K562 (cell line): ENCODE measurements around the gene UMAD1. TPM values are rescaled to one million over a fixed set of nuclear protein-coding genes. Genes with fewer than 3 reads are reported as not detected.

Experiments
- ATAC-seq: fragments of 200-7000 bp; cut with Tn5 transposase; 3 replicates; pipeline ENCODE4 v1.9.1; 2020; ENCODE audit warnings: moderate library complexity
- BruUV-seq: library from RNA; stranded (reverse); fragments of 400-500 nt; replicated peaks from 2 replicates; lab custom pipeline; 2021; lab: Mats Ljungman, UMichigan
- CTCF ChIA-PET: fragments of 300-600 bp; formaldehyde crosslinking; extraction: SDS; loops from one replicate; lab custom pipeline; 2021; ENCODE audit warnings: low intra/inter-chr PET ratio; lab: Yijun Ruan, JAX
- POLR2A ChIA-PET: fragments of 300-600, 350-650 bp; sonication (Branson Sonifier 250); formaldehyde crosslinking; extraction: SDS; loops from one replicate; lab custom pipeline; 2021; ENCODE audit warnings: antibody characterized with exemption, inconsistent platforms; lab: Yijun Ruan, JAX
- DNase-seq, 4 experiments: peaks; one replicate each; pipeline versions ENCODE4 v3.0.0 to v3.0.0-alpha.2; 2011 to 2018; ENCODE audit warnings: low spot score in 3 of 4, mixed read lengths in 3 of 4; ENCODE audit errors: extremely low read depth in 1 of 4
- FAIRE-seq: peaks from 2 replicates; lab custom pipeline; 2011; peaks lifted over from hg19 to GRCh38; lab: Jason Lieb, UNC
- H2AFZ ChIP-seq: 2 replicates; pipeline ENCODE4 v1.6.0; 2011; ENCODE audit warnings: low read depth, low read length, control low read depth, inconsistent platforms
- H3K27ac ChIP-seq: fragments of 200-600 bp; 3 replicates; pipeline ENCODE4 v1.8.0; 2011; ENCODE audit warnings: low read depth, mild to moderate bottlenecking, control low read depth, inconsistent platforms, low read length, moderate library complexity, mixed read lengths; ENCODE audit errors: extremely low read depth
- H3K27me3 ChIP-seq, 2 experiments: fragments of 300-600 bp in 1 of 2; 2 replicates in 1 of 2; 3 replicates in 1 of 2; pipeline versions ENCODE4 v1.6.0 to v1.8.0; 2011; ENCODE audit warnings: inconsistent platforms in 2 of 2, low read length in 2 of 2, mild to moderate bottlenecking in 1 of 2, mixed read lengths in 1 of 2, moderate library complexity in 1 of 2; ENCODE audit not compliant: control insufficient read depth in 2 of 2, insufficient read depth in 2 of 2
- H3K36me3 ChIP-seq: fragments of 300-600 bp; 3 replicates; pipeline ENCODE4 v1.8.0; 2011; ENCODE audit warnings: mild to moderate bottlenecking, low read length, inconsistent platforms; ENCODE audit not compliant: control insufficient read depth, insufficient read depth
- H3K4me1 ChIP-seq, 2 experiments: fragments of 200-600 bp in 1 of 2; replicated peaks in 1 of 2; 2 replicates in 1 of 2; 3 replicates in 1 of 2; pipeline versions ENCODE4 v1.5.1 to v1.8.0; 2011; ENCODE audit warnings: inconsistent platforms in 2 of 2, low read length in 2 of 2, mild to moderate bottlenecking in 1 of 2, mixed read lengths in 1 of 2, moderate library complexity in 1 of 2; ENCODE audit not compliant: control insufficient read depth in 2 of 2, insufficient read depth in 2 of 2
- H3K4me2 ChIP-seq: 2 replicates; pipeline ENCODE4 v1.6.1; 2011; ENCODE audit warnings: low read length, control low read depth, inconsistent platforms, mixed read lengths; ENCODE audit not compliant: insufficient read depth
- H3K4me3 ChIP-seq: fragments of 200-600 bp; sonication (generic), shearing (Covaris generic); 2 replicates; pipeline ENCODE4 v1.5.1; 2016; ENCODE audit warnings: control low read depth, inconsistent platforms
- H3K79me2 ChIP-seq: fragments of 200-600 bp; 3 replicates; pipeline ENCODE4 v1.8.0; 2011; ENCODE audit warnings: low read length, inconsistent platforms; ENCODE audit not compliant: control insufficient read depth, insufficient read depth
- H3K9ac ChIP-seq, 2 experiments: 2 replicates each; pipeline versions ENCODE4 v1.6.0 to v1.6.1; 2011; ENCODE audit warnings: low read depth in 2 of 2, low read length in 2 of 2, control low read depth in 1 of 2, inconsistent platforms in 1 of 2, mild to moderate bottlenecking in 1 of 2, mixed read lengths in 1 of 2; ENCODE audit not compliant: insufficient read depth in 1 of 2
- H3K9me1 ChIP-seq: one replicate; pipeline ENCODE4 v1.6.0; 2011; ENCODE audit warnings: inconsistent platforms, mild to moderate bottlenecking, low read length, moderate library complexity; ENCODE audit not compliant: control insufficient read depth, insufficient read depth
- H3K9me3 ChIP-seq: replicated peaks from 2 replicates; pipeline ENCODE4 v1.5.1; 2011; ENCODE audit warnings: low read depth, low read length, inconsistent platforms; ENCODE audit not compliant: control insufficient read depth, insufficient read depth
- H4K20me1 ChIP-seq: replicated peaks from 2 replicates; pipeline ENCODE4 v1.6.1; 2011; ENCODE audit warnings: low read length, inconsistent platforms, mixed read lengths; ENCODE audit not compliant: control insufficient read depth, insufficient read depth
- FOXP1 ChIP-seq: sonication (generic); formaldehyde crosslinking; IDR thresholded peaks from 2 replicates; pipeline ENCODE4 v1.8.0; 2022; ENCODE audit warnings: mild to moderate bottlenecking, missing genetic modification reagents
- HLTF ChIP-seq: fragments of 450-650 bp; IDR thresholded peaks from 2 replicates; pipeline ENCODE4 v1.6.1; 2016
- NBN ChIP-seq: fragments of 450-650 bp; IDR thresholded peaks from 2 replicates; pipeline ENCODE4 v1.6.1; 2016; ENCODE audit warnings: low read depth, mild to moderate bottlenecking
- NR2C2 ChIP-seq, 2 experiments: fragments of 200-800 bp in 1 of 2; sonication (Bioruptor generic) in 1 of 2; sonication (generic) in 1 of 2; formaldehyde crosslinking in 1 of 2; IDR thresholded peaks; 2 replicates each; pipeline versions ENCODE4 v1.6.1 to v1.8.0; 2016 to 2022; ENCODE audit warnings: mild to moderate bottlenecking in 1 of 2, missing compliant biosample characterization in 1 of 2, missing genetic modification characterization in 1 of 2, missing genetic modification reagents in 1 of 2
- PCBP1 ChIP-seq: fragments of 200-400 bp; formaldehyde crosslinking; IDR thresholded peaks from 2 replicates; pipeline ENCODE4 v1.6.1; 2018; ENCODE audit warnings: mild to moderate bottlenecking, low read depth, low read length; ENCODE audit not compliant: poor library complexity, severe bottlenecking
- STAT5A ChIP-seq: IDR thresholded peaks from 2 replicates; pipeline ENCODE4 v1.6.1; 2012; ENCODE audit warnings: low read length, inconsistent platforms, borderline replicate concordance
- TARDBP ChIP-seq: fragments of 450-650 bp; IDR thresholded peaks from 2 replicates; pipeline ENCODE4 v1.6.1; 2016
- TCF7 ChIP-seq: sonication (generic); IDR thresholded peaks from 2 replicates; pipeline ENCODE4 v1.6.1; 2016; ENCODE audit warnings: antibody characterized with exemption, borderline replicate concordance
- ZNF12 ChIP-seq: sonication (generic); formaldehyde crosslinking; IDR thresholded peaks from 2 replicates; pipeline ENCODE4 v1.4.0; 2020; ENCODE audit warnings: mild to moderate bottlenecking, missing genetic modification reagents
- ZNF584 ChIP-seq: fragments of 200-800 bp; sonication (Bioruptor generic); IDR thresholded peaks from 2 replicates; pipeline ENCODE4 v1.6.1; 2016; ENCODE audit warnings: low read depth, mild to moderate bottlenecking, missing genetic modification characterization, missing compliant biosample characterization
- ZSCAN29 ChIP-seq: fragments of 450-650 bp; IDR thresholded peaks from 2 replicates; pipeline ENCODE4 v1.6.1; 2017
- WGBS: fragments of 100-300 bp; shearing (Covaris generic); methylation state at CpG from one replicate; pipeline ENCODE4 v1.1.6; 2016; ENCODE audit warnings: low coverage, mixed read lengths; ENCODE audit not compliant: insufficient coverage; ENCODE audit errors: missing lambda C conversion rate; 5-methylcytosine and 5-hydroxymethylcytosine counted together
- in situ Hi-C: fragments of 300-500 bp; cut with MboI; formaldehyde crosslinking; loops from 4 replicates; pipeline ENCODE4 v1.15.0; 2018; ENCODE audit warnings: inconsistent platforms, mixed read lengths
- intact Hi-C: fragments of 100-400 bp; cut with micrococcal nuclease; formaldehyde crosslinking; loops from 2 replicates; pipeline ENCODE4 v1.14.2; 2022
- polyA plus RNA-seq, 8 experiments: library from polyadenylated mRNA; depleted of rRNA in 4 of 8; stranded (reverse) in 5 of 8; unstranded in 3 of 8; fragments of >200 nt; fragmentation: Nextera tagmentation in 2 of 8; fragmentation: Illumina TruSeq in 1 of 8; extraction: Ambion mirVana in 2 of 8; extraction: Trizol in 1 of 8; gene quantifications; 2 replicates each; pipeline versions ENCODE4 v1.2.1 to v1.2.3, GENCODE V29; 2011 to 2014; ENCODE audit warnings: inconsistent platforms in 1 of 8, missing spikeins in 1 of 8
- total RNA-seq, 7 experiments: library from RNA; depleted of rRNA in 6 of 7; stranded (reverse); fragments of >200 nt in 6 of 7; fragmentation: Illumina TruSeq in 2 of 7; extraction: Trizol in 2 of 7; gene quantifications; 2 replicates each; pipeline versions ENCODE4 v1.2.1 to v1.2.3, GENCODE V29; 2011 to 2021; ENCODE audit warnings: low replicate concordance in 1 of 7
- TF ChIP-seq, protein P1 (sequence below), 3 experiments: IDR thresholded peaks in 2 of 3; conservative IDR thresholded peaks in 1 of 3; 2 replicates each; pipeline ENCODE4 v1.5.1; 2011 to 2012; ENCODE audit warnings: low read length in 3 of 3, mild to moderate bottlenecking in 3 of 3, control low read depth in 2 of 3, improper control_type of control experiment in 1 of 3, inconsistent platforms in 1 of 3, low read depth in 1 of 3, mixed read lengths in 1 of 3, moderate library complexity in 1 of 3; ENCODE audit not compliant: insufficient read depth in 2 of 3
- TF ChIP-seq, protein P2 (sequence below): fragments of 250-450 bp; sonication (Bioruptor Pico); IDR thresholded peaks from 2 replicates; pipeline ENCODE4 v1.4.0; 2020; ENCODE audit warnings: borderline replicate concordance
- TF ChIP-seq, protein P3 (sequence below): conservative IDR thresholded peaks from 2 replicates; pipeline ENCODE4 v1.6.1; 2011; ENCODE audit warnings: low read depth, mild to moderate bottlenecking, low read length; ENCODE audit not compliant: control insufficient read depth
- TF ChIP-seq, protein P4 (sequence below): sonication (generic); formaldehyde crosslinking; IDR thresholded peaks from 2 replicates; pipeline ENCODE4 v1.8.0; 2022; ENCODE audit warnings: missing genetic modification reagents, mild to moderate bottlenecking, moderate library complexity, borderline replicate concordance

The UMAD1 gene
- total and polyA plus RNA-seq, 9 of the 15 experiments (the other 6 are each of a cell fraction or from before 2014, with no cell fraction given): 9.0 to 26.7 (median 13.3) TPM

DNA sequence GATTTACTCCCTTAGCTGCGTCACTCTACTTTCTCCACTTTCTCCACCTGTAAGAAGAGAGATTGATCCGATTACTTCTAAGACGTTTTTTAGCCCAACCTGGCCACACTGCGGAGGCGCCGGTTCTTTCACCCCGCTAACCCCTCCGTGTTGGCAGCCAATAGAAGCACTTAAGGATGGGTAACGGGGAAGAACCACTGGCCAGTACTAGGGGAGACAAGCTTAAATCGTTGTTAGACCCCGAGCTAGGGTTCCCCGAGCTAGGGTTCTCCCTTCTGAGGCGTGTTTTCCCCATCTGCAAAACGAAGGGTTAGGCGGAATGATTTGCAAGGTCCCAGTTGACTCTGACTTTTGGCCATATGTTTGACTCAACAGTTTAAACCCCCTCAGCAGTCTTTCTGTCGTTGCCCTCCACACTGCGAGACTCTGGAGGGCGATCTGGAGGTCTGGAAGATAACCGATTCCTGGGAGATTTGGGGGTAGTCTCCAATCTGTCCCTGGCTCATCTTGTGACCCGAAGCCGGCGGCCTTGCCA lies 644 bp downstream of the UMAD1 start:
- ATAC-seq (peak; percentile 29), FAIRE-seq (peak; percentile 77), DNase-seq (peak in 2 of 4 experiments; percentile 14 to 45)
- in situ Hi-C loops: no loop called here
- Histone ChIP-seq H3K4me2 (peak overlapping the region; percentile 92), H3K36me3 (peaks cover 21% of the 10 kb centered on the region; the same call in 2 of the 3 replicates), H3K4me3 (peak overlapping the region; percentile 62), H3K27ac (peak overlapping the region; percentile 87), H3K79me2 (peaks cover 48% of the 10 kb centered on the region), H2AFZ (peak overlapping the region; percentile 98), H3K9me3 (0 out of 2 replicates have a peak, but pooled peaks cover 2% of the 10 kb centered on the region), H4K20me1 (no peaks in the 10 kb centered on the region), H3K9me1 (no peaks in the 10 kb centered on the region), H3K9ac (peak overlapping the region; percentile 82 to 93), H3K27me3 (no peaks in the 10 kb centered on the region), H3K4me1 (peaks cover 0 to 3% of the 10 kb centered on the region in 2 experiments; a peak in 1 of 5 replicates)
- CTCF ChIA-PET: no interaction called here
- WGBS: 2% methylated on average over 22 of the region's 22 CpGs
- POLR2A ChIA-PET: interaction anchor here (0.6 to 1.6 kb wide), 12 partner anchors 8 to 620 kb away, joined by 3 to 6 read pairs (median 4); partner anchors contain the start of gene GLCCI1
- BruUV-seq: TSS peak; percentile 73
- intact Hi-C loops: loop anchor here (2.0 kb wide), 2 partner anchors 74 to 656 kb away; partner anchors contain the start of gene MIOS
- TF ChIP-seq NBN (0 out of 2 replicates have a peak, but pooled peaks have one; percentile 7), STAT5A (no peak), NR2C2 (CRISPR knock-in tag; IDR thresholded peaks at IDR 0.05) (no peak), NR2C2 (tag; IDR thresholded peaks at IDR 0.05) (peak; percentile 84), ZNF12 (0 out of 2 replicates have a peak, but pooled peaks have one; percentile 12), TARDBP (no peak; the same call in 1 of the 2 replicates), FOXP1 (CRISPR knock-in tag) (no peak), ZNF584 (0 out of 2 replicates have a peak, but pooled peaks have one; percentile 33), ZSCAN29 (no peak), HLTF (0 out of 2 replicates have a peak, but pooled peaks have one; percentile 5), PCBP1 (no peak), TCF7 (peak; percentile 29; the same call in 1 of the 2 replicates)
- TF ChIP-seq, protein P1, sequence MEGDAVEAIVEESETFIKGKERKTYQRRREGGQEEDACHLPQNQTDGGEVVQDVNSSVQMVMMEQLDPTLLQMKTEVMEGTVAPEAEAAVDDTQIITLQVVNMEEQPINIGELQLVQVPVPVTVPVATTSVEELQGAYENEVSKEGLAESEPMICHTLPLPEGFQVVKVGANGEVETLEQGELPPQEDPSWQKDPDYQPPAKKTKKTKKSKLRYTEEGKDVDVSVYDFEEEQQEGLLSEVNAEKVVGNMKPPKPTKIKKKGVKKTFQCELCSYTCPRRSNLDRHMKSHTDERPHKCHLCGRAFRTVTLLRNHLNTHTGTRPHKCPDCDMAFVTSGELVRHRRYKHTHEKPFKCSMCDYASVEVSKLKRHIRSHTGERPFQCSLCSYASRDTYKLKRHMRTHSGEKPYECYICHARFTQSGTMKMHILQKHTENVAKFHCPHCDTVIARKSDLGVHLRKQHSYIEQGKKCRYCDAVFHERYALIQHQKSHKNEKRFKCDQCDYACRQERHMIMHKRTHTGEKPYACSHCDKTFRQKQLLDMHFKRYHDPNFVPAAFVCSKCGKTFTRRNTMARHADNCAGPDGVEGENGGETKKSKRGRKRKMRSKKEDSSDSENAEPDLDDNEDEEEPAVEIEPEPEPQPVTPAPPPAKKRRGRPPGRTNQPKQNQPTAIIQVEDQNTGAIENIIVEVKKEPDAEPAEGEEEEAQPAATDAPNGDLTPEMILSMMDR (IDR thresholded peaks at IDR 0.05 in 2 of 3, conservative IDR thresholded peaks at IDR 0.05 in 1 of 3; ENCODE audit: insufficient read depth in 2 of 3, low read depth in 1 of 3, low read length in 3 of 3): peak in 1 of 3 experiments; percentile 4; a peak in 1 of 6 replicates
- TF ChIP-seq, protein P2, sequence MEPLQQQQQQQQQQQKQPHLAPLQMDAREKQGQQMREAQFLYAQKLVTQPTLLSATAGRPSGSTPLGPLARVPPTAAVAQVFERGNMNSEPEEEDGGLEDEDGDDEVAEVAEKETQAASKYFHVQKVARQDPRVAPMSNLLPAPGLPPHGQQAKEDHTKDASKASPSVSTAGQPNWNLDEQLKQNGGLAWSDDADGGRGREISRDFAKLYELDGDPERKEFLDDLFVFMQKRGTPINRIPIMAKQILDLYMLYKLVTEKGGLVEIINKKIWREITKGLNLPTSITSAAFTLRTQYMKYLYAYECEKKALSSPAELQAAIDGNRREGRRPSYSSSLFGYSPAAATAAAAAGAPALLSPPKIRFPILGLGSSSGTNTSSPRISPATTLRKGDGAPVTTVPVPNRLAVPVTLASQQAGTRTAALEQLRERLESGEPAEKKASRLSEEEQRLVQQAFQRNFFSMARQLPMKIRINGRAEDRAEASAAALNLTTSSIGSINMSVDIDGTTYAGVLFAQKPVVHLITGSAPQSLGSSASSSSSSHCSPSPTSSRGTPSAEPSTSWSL: 0 out of 2 replicates have a peak, but pooled peaks have one; percentile 59
- TF ChIP-seq, protein P3, sequence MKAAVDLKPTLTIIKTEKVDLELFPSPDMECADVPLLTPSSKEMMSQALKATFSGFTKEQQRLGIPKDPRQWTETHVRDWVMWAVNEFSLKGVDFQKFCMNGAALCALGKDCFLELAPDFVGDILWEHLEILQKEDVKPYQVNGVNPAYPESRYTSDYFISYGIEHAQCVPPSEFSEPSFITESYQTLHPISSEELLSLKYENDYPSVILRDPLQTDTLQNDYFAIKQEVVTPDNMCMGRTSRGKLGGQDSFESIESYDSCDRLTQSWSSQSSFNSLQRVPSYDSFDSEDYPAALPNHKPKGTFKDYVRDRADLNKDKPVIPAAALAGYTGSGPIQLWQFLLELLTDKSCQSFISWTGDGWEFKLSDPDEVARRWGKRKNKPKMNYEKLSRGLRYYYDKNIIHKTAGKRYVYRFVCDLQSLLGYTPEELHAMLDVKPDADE: no peak
- TF ChIP-seq, protein P4, sequence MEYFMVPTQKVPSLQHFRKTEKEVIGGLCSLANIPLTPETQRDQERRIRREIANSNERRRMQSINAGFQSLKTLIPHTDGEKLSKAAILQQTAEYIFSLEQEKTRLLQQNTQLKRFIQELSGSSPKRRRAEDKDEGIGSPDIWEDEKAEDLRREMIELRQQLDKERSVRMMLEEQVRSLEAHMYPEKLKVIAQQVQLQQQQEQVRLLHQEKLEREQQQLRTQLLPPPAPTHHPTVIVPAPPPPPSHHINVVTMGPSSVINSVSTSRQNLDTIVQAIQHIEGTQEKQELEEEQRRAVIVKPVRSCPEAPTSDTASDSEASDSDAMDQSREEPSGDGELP (CRISPR knock-in tag): peak; percentile 4; the same call in 1 of the 2 replicates
